GM18868 (cell line): ENCODE results near the gene TP53TG3E.
"Not testable (repeated sequence)": the region's sequence is repeated elsewhere in the genome, so short reads cannot be mapped to it uniquely, and the experiment has no call there.

Experiments used
- ATAC-seq: cut with Tn5 transposase; IDR thresholded peaks from one replicate; pipeline ENCODE4 v1.9.1; 2021; ENCODE audit warnings: mild to moderate bottlenecking, moderate library complexity; ENCODE audit not compliant: unreplicated experiment

TP53TG3E gene

GRCh38 chr16:33304006-33304405 is at the start of gene TP53TG3E:
TSS of gene TP53TG3E (plus strand) at chr16:33304306. CDS start at chr16:33304374, 68 bp downstream.
- not testable (repeated sequence) for ATAC-seq

- ATAC-seq = not testable (repeated sequence)
Observed at GRCh38 chr16:33336226-33337012, 32.3 kb downstream of the TP53TG3E start.

GRCh38 chr16:33337627-33338542 is 33.8 kb downstream of the TP53TG3E start:
- not testable (repeated sequence) for ATAC-seq

GRCh38 chr16:33338543-33338951 is 34.4 kb downstream of the TP53TG3E start:
- ATAC-seq = not testable (repeated sequence)

- ATAC-seq = not testable (repeated sequence)
Observed at GRCh38 chr16:33339093-33340061, 35.3 kb downstream of the TP53TG3E start.
